IMR-90 (cell line): ENCODE measurements around the gene ESM1. TPM values are rescaled to one million over a fixed set of nuclear protein-coding genes. Genes with fewer than 3 reads are reported as not detected.
A peak's percentile ranks its signal among the peaks of the same experiment; 100 is the strongest.

Experiments used
- ATAC-seq: fragments of 200-7000 bp; cut with Tn5 transposase; 2 replicates; pipeline ENCODE4 v1.9.1; 2020; ENCODE audit warnings: low read depth, mild to moderate bottlenecking, moderate library complexity
- BruUV-seq: library from RNA; stranded (reverse); fragments of 400-500 nt; replicated peaks from 2 replicates; lab custom pipeline; 2021; lab: Mats Ljungman, UMichigan
- CTCF ChIA-PET: fragments of 300-600 bp; formaldehyde crosslinking; extraction: SDS; loops from one replicate; lab custom pipeline; 2021; ENCODE audit warnings: antibody characterized with exemption; lab: Yijun Ruan, JAX
- POLR2A ChIA-PET: fragments of 300-600 bp; sonication (Branson Sonifier 250); formaldehyde crosslinking; loops from one replicate; lab custom pipeline; 2022; ENCODE audit warnings: antibody characterized with exemption; ENCODE audit not compliant: unreplicated experiment; lab: Charles Lee
- DNase-seq: peaks from one replicate; pipeline ENCODE4 v3.0.0; 2013
- H2AFZ ChIP-seq: replicated peaks from 2 replicates; pipeline ENCODE3; 2013; ENCODE audit warnings: low read length, mild to moderate bottlenecking; ENCODE audit not compliant: poor library complexity
- H2AK5ac ChIP-seq: 2 replicates; pipeline ENCODE4 v1.6.1; 2013; ENCODE audit warnings: low read depth, low read length, inconsistent platforms
- H2AK9ac ChIP-seq: replicated peaks from 2 replicates; pipeline ENCODE3; 2013; ENCODE audit warnings: mild to moderate bottlenecking, low read depth, low read length, moderate library complexity; ENCODE audit not compliant: poor library complexity
- H2BK120ac ChIP-seq: 2 replicates; pipeline ENCODE4 v1.6.1; 2013; ENCODE audit warnings: low read depth, low read length, inconsistent platforms
- H2BK15ac ChIP-seq: 3 replicates; pipeline ENCODE4 v1.6.1; 2013; ENCODE audit warnings: low read depth, low read length, inconsistent platforms
- H2BK20ac ChIP-seq: 2 replicates; pipeline ENCODE4 v1.6.1; 2013; ENCODE audit warnings: low read depth, mild to moderate bottlenecking, inconsistent platforms, low read length, moderate library complexity
- H2BK5ac ChIP-seq: 2 replicates; pipeline ENCODE4 v1.6.1; 2013; ENCODE audit warnings: mild to moderate bottlenecking, low read depth, low read length, inconsistent platforms; ENCODE audit not compliant: poor library complexity, severe bottlenecking
- H3K14ac ChIP-seq: replicated peaks from 2 replicates; pipeline ENCODE4 v1.6.1; 2013; ENCODE audit warnings: low read depth, low read length, inconsistent platforms
- H3K18ac ChIP-seq: 2 replicates; pipeline ENCODE4 v1.6.1; 2013; ENCODE audit warnings: low read depth, low read length, control low read depth
- H3K23ac ChIP-seq: 2 replicates; pipeline ENCODE4 v1.6.1; 2013; ENCODE audit warnings: low read depth, low read length, inconsistent platforms
- H3K27ac ChIP-seq: 2 replicates; pipeline ENCODE4 v1.5.1; 2013; ENCODE audit warnings: mild to moderate bottlenecking, control low read depth, low read length; ENCODE audit not compliant: insufficient read depth
- H3K27me3 ChIP-seq: 2 replicates; pipeline ENCODE4 v1.6.1; 2013; ENCODE audit warnings: low read length; ENCODE audit not compliant: control insufficient read depth, insufficient read depth
- H3K36me3 ChIP-seq: 2 replicates; pipeline ENCODE4 v1.6.1; 2013; ENCODE audit warnings: low read length, mixed read lengths; ENCODE audit not compliant: control insufficient read depth, insufficient read depth
- H3K4ac ChIP-seq: 2 replicates; pipeline ENCODE4 v1.6.1; 2013; ENCODE audit warnings: low read depth, low read length, inconsistent platforms
- H3K4me1 ChIP-seq: 2 replicates; pipeline ENCODE4 v1.6.1; 2013; ENCODE audit warnings: low read length, mixed read lengths; ENCODE audit not compliant: control insufficient read depth, insufficient read depth
- H3K4me2 ChIP-seq: 2 replicates; pipeline ENCODE4 v1.6.1; 2013; ENCODE audit warnings: low read depth, mild to moderate bottlenecking, control low read depth, low read length, moderate library complexity
- H3K4me3 ChIP-seq: 2 replicates; pipeline ENCODE4 v1.5.1; 2013; ENCODE audit warnings: low read depth, mild to moderate bottlenecking, control low read depth, low read length, moderate library complexity; ENCODE audit not compliant: insufficient read depth
- H3K56ac ChIP-seq: 2 replicates; pipeline ENCODE4 v1.6.1; 2013; ENCODE audit warnings: low read length, inconsistent platforms; ENCODE audit not compliant: insufficient read depth; ENCODE audit errors: extremely low read depth
- H3K79me1 ChIP-seq, 2 experiments: 2 replicates each; pipeline ENCODE4 v1.6.1; 2013; ENCODE audit warnings: low read length in 2 of 2, inconsistent platforms in 1 of 2, low read depth in 1 of 2
- H3K9ac ChIP-seq: 2 replicates; pipeline ENCODE4 v1.6.1; 2013; ENCODE audit warnings: low read depth, low read length, control low read depth
- H3K9me1 ChIP-seq: 2 replicates; pipeline ENCODE4 v1.6.1; 2013; ENCODE audit warnings: low read length, inconsistent platforms; ENCODE audit not compliant: insufficient read depth
- H3K9me3 ChIP-seq: 2 replicates; pipeline ENCODE4 v1.6.1; 2013; ENCODE audit warnings: low read length; ENCODE audit not compliant: control insufficient read depth, insufficient read depth
- H4K20me1 ChIP-seq: 2 replicates; pipeline ENCODE4 v1.6.1; 2013; ENCODE audit warnings: low read length, inconsistent platforms; ENCODE audit not compliant: insufficient read depth
- H4K5ac ChIP-seq: 2 replicates; pipeline ENCODE4 v1.6.1; 2013; ENCODE audit warnings: mild to moderate bottlenecking, low read depth, low read length, control low read depth
- H4K8ac ChIP-seq, 2 experiments: 2 replicates each; pipeline ENCODE4 v1.6.1; 2013; ENCODE audit warnings: low read depth in 2 of 2, low read length in 2 of 2, control low read depth in 1 of 2, inconsistent platforms in 1 of 2
- H4K91ac ChIP-seq: 2 replicates; pipeline ENCODE4 v1.6.1; 2013; ENCODE audit warnings: low read depth, low read length, inconsistent platforms; ENCODE audit not compliant: insufficient read depth
- BHLHE40 ChIP-seq: fragments of 150-350 bp; IDR thresholded peaks from 2 replicates; pipeline ENCODE4 v1.6.1; 2016; ENCODE audit warnings: mild to moderate bottlenecking, low read depth, low read length
- CEBPB ChIP-seq: IDR thresholded peaks from 2 replicates; pipeline ENCODE4 v1.6.1; 2012; ENCODE audit warnings: low read depth, low read length, improper control_type of control experiment
- CHD1 ChIP-seq: IDR thresholded peaks from 2 replicates; pipeline ENCODE4 v1.6.1; 2012; ENCODE audit warnings: low read depth, low read length, improper control_type of control experiment
- FOS ChIP-seq: fragments of 150-350 bp; IDR thresholded peaks from 2 replicates; pipeline ENCODE4 v1.6.1; 2016; ENCODE audit warnings: low read depth, low read length
- MAFK ChIP-seq: IDR thresholded peaks from 2 replicates; pipeline ENCODE4 v1.6.1; 2012; ENCODE audit warnings: low read depth, low read length, improper control_type of control experiment
- MAZ ChIP-seq: IDR thresholded peaks from 2 replicates; pipeline ENCODE4 v1.6.1; 2012; ENCODE audit warnings: low read depth, mild to moderate bottlenecking, low read length, improper control_type of control experiment, moderate library complexity, borderline replicate concordance
- MXI1 ChIP-seq: IDR thresholded peaks from 2 replicates; pipeline ENCODE4 v1.6.1; 2012; ENCODE audit warnings: low read depth, mild to moderate bottlenecking, low read length, moderate library complexity, borderline replicate concordance
- NFE2L2 ChIP-seq: fragments of 150-350 bp; IDR thresholded peaks from 2 replicates; pipeline ENCODE4 v1.6.1; 2016; ENCODE audit warnings: low read depth, mild to moderate bottlenecking, low read length
- POLR2A ChIP-seq: IDR thresholded peaks from 2 replicates; pipeline ENCODE4 v1.6.1; 2012; ENCODE audit warnings: mild to moderate bottlenecking, low read depth, low read length
- RAD21 ChIP-seq: IDR thresholded peaks from 2 replicates; pipeline ENCODE4 v1.6.1; 2012; ENCODE audit warnings: low read length, improper control_type of control experiment
- RCOR1 ChIP-seq: IDR thresholded peaks from 2 replicates; pipeline ENCODE4 v1.6.1; 2012; ENCODE audit warnings: mild to moderate bottlenecking, low read length, improper control_type of control experiment; ENCODE audit not compliant: insufficient replicate concordance
- RFX5 ChIP-seq: IDR thresholded peaks from 2 replicates; pipeline ENCODE4 v1.8.0; 2012; ENCODE audit warnings: low read depth, mild to moderate bottlenecking, low read length, moderate library complexity
- SMC3 ChIP-seq: fragments of 150-350 bp; IDR thresholded peaks from 2 replicates; pipeline ENCODE4 v1.6.1; 2016; ENCODE audit warnings: low read depth, mild to moderate bottlenecking, antibody characterized with exemption, low read length, moderate library complexity
- WGBS, 2 experiments: methylation state at CpG; one replicate each; pipeline versions ENCODE4 v1.1.5 to v1.1.7; 2013; ENCODE audit warnings: missing lambda C conversion rate in 2 of 2; ENCODE audit not compliant: insufficient read length in 1 of 2; ENCODE audit errors: extremely low coverage in 2 of 2; 5-methylcytosine and 5-hydroxymethylcytosine counted together
- dilution Hi-C: fragments of 300-500 bp; cut with HindIII; formaldehyde crosslinking; loops from one replicate; pipeline ENCODE4 v1.14.3; 2018; ENCODE audit warnings: low sequenced_read_pairs; ENCODE audit not compliant: unreplicated experiment
- in situ Hi-C: fragments of 300-500 bp; cut with MboI; formaldehyde crosslinking; loops from 3 replicates; pipeline ENCODE4 v1.14.3; 2019; ENCODE audit warnings: low sequenced_read_pairs, inconsistent platforms, mixed read lengths
- intact Hi-C: fragments of 100-400 bp; cut with micrococcal nuclease; formaldehyde crosslinking; loops from 2 replicates; pipeline ENCODE4 v1.10.0; 2022
- polyA plus RNA-seq, 3 experiments: library from polyadenylated mRNA; depleted of rRNA; stranded (reverse); fragments of >200 nt; gene quantifications; 2 replicates each; pipeline ENCODE4 v1.2.3, GENCODE V29; 2012; ENCODE audit warnings: low replicate concordance in 1 of 3
- total RNA-seq: library from RNA; depleted of rRNA; stranded (reverse); fragments of >200 nt; gene quantifications from 2 replicates; pipeline ENCODE4 v1.2.3, GENCODE V29; 2012
- TF ChIP-seq, protein P1 (sequence below): conservative IDR thresholded peaks from 2 replicates; pipeline ENCODE4 v1.5.1; 2012; ENCODE audit warnings: mild to moderate bottlenecking, low read depth, low read length, improper control_type of control experiment
- TF ChIP-seq, protein P2 (sequence below): fragments of 150-350 bp; IDR thresholded peaks from 2 replicates; pipeline ENCODE4 v1.6.1; 2017; ENCODE audit warnings: mild to moderate bottlenecking, antibody characterized with exemption, low read length, low read depth
- TF ChIP-seq, protein P3 (sequence below): fragments of 150-350 bp; IDR thresholded peaks from 2 replicates; pipeline ENCODE4 v1.6.1; 2016; ENCODE audit warnings: low read depth, mild to moderate bottlenecking, low read length, moderate library complexity, borderline replicate concordance

Gene ESM1
- total and polyA plus RNA-seq, 2 of the 4 experiments (the other 2 are of a cell fraction): 7.1 to 10.2 TPM

DNA sequence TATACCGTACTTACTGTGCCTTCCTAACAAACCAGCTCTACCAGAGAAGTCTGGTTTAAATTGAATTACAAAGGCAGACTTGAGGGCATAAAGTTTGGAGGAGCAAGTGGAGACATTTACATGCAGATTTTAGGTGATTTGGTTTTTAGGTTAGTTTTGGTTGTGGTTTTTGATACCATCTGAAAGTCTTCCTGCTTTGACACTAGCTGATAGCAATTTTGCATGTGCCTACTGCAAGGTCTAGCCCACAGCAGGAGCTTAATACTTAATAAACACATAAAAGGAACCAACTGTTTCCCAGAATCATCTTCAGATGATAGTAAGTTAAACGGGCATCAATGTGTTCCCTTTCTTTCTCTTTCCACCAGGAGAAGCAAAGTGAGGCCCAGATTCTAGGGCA lies 3.4 kb upstream of the ESM1 start:
- no peak overlapping the region for H4K5ac ChIP-seq
- TF ChIP-seq SMC3 (no peak), BHLHE40 (no peak), CHD1 (no peak), FOS (no peak), NFE2L2 (no peak), RFX5 (no peak), RAD21 (no peak), RCOR1 (no peak), MXI1 (no peak), MAZ (no peak), MAFK (no peak), POLR2A (no peak), CEBPB (no peak)
- TF ChIP-seq, protein P1, sequence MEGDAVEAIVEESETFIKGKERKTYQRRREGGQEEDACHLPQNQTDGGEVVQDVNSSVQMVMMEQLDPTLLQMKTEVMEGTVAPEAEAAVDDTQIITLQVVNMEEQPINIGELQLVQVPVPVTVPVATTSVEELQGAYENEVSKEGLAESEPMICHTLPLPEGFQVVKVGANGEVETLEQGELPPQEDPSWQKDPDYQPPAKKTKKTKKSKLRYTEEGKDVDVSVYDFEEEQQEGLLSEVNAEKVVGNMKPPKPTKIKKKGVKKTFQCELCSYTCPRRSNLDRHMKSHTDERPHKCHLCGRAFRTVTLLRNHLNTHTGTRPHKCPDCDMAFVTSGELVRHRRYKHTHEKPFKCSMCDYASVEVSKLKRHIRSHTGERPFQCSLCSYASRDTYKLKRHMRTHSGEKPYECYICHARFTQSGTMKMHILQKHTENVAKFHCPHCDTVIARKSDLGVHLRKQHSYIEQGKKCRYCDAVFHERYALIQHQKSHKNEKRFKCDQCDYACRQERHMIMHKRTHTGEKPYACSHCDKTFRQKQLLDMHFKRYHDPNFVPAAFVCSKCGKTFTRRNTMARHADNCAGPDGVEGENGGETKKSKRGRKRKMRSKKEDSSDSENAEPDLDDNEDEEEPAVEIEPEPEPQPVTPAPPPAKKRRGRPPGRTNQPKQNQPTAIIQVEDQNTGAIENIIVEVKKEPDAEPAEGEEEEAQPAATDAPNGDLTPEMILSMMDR: no peak
- TF ChIP-seq, protein P2, sequence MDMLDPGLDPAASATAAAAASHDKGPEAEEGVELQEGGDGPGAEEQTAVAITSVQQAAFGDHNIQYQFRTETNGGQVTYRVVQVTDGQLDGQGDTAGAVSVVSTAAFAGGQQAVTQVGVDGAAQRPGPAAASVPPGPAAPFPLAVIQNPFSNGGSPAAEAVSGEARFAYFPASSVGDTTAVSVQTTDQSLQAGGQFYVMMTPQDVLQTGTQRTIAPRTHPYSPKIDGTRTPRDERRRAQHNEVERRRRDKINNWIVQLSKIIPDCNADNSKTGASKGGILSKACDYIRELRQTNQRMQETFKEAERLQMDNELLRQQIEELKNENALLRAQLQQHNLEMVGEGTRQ: no peak
- TF ChIP-seq, protein P3, sequence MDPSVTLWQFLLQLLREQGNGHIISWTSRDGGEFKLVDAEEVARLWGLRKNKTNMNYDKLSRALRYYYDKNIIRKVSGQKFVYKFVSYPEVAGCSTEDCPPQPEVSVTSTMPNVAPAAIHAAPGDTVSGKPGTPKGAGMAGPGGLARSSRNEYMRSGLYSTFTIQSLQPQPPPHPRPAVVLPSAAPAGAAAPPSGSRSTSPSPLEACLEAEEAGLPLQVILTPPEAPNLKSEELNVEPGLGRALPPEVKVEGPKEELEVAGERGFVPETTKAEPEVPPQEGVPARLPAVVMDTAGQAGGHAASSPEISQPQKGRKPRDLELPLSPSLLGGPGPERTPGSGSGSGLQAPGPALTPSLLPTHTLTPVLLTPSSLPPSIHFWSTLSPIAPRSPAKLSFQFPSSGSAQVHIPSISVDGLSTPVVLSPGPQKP: no peak
- CTCF ChIA-PET: interaction anchor here (1.1 kb wide), 1 partner anchor 44 kb away, joined by 4 read pairs; no protein-coding TSS in a partner anchor
- peak overlapping the region; percentile 38; the same call in 1 of the 2 replicates for H2BK20ac ChIP-seq
- in situ Hi-C loops: no loop called here
- no peaks in the 10 kb centered on the region for H3K79me1 ChIP-seq
- H4K8ac ChIP-seq: no peak overlapping the region
- peak overlapping the region; percentile 26; the same call in 1 of the 2 replicates for H2BK120ac ChIP-seq
- no peaks in the 10 kb centered on the region for H3K9me3 ChIP-seq
- H3K9ac ChIP-seq: no peak overlapping the region
- H2AFZ ChIP-seq: no peak overlapping the region
- H3K4me1 ChIP-seq: peaks cover 12% of the 10 kb centered on the region
- H3K4ac ChIP-seq: peak overlapping the region; percentile 13; the same call in 1 of the 2 replicates
- DNase-seq (no peak), ATAC-seq (no peak)
- H3K14ac ChIP-seq: no peak overlapping the region
- H3K4me2 ChIP-seq: no peak overlapping the region
- H3K9me1 ChIP-seq: peaks cover 10% of the 10 kb centered on the region
- no peak overlapping the region for H3K18ac ChIP-seq
- H3K23ac ChIP-seq: peak overlapping the region; percentile 48; the same call in 1 of the 2 replicates
- no TSS peak for BruUV-seq
- H3K36me3 ChIP-seq: no peaks in the 10 kb centered on the region
- H2BK5ac ChIP-seq: no peak overlapping the region
- intact Hi-C loops: no loop called here
- POLR2A ChIA-PET: no interaction called here
- no peaks in the 10 kb centered on the region for H4K20me1 ChIP-seq
- no peak overlapping the region for H3K4me3 ChIP-seq
- dilution Hi-C loops: no loop called here
- H3K27me3 ChIP-seq: peaks cover 2% of the 10 kb centered on the region; the same call in 1 of the 2 replicates
- H3K56ac ChIP-seq: no peak overlapping the region
- 0 out of 2 replicates have a peak overlapping the region, but pooled peaks have one; percentile 44 for H2AK5ac ChIP-seq
- WGBS, 2 experiments: no CpG with 5 or more reads among the region's 2 CpGs
- peak overlapping the region; percentile 77; the same call in 1 of the 3 replicates for H2BK15ac ChIP-seq
- H2AK9ac ChIP-seq: no peak overlapping the region
- H3K27ac ChIP-seq: no peak overlapping the region
- H4K91ac ChIP-seq: no peak overlapping the region
